Measurements from ENCODE around the gene ADSL. TPM values are rescaled to one million over a fixed set of nuclear protein-coding genes. Genes with fewer than 3 reads are reported as not detected.
A peak's percentile ranks its signal among the peaks of the same experiment; 100 is the strongest.

ADSL gene
- total and polyA plus RNA-seq, 9 of the 15 experiments (the other 6 are each of a cell fraction or from before 2014, with no cell fraction given) = 112 to 322 (median 146) TPM

DNA sequence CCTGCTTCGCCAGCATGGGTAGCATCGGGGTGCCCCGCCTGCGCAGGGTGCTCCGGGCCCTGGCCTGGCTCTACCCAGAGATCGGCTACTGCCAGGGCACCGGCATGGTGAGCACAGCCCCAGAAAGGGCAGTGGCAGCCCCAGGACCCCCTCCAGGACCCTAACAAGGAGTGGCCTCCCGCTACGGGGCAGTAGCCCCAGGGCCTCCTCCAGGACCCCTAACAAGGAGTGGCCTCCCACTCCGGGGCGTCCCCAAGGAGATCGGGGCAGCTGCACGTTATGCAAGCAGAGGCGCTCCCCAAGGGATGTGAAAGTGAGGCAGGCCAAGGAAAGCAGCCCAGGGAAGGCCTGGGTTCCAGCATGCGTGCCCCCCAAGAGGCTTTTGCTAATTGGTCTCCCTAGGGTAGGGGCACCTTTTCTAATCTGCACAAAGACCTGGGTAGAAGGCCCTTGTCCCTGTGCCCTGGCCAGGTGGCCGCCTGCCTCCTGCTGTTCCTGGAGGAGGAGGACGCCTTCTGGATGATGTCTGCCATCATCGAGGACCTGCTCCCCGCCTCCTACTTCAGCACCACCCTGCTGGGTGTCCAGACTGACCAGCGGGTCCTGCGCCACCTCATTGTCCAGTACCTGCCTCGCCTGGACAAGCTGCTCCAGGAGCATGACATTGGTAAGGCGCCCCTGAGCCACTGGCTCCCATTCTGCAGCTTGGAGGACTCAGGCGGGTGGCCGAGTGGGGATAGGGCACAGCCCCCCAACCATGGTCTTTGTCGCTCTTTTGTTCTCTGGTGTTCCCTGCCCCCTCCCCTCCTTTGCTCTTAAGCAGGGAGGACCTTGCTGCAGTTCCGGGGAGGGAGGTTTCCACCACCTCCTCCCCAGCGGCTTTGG, 59.1 kb downstream of the ADSL start:
- Histone ChIP-seq H4K20me1 (replicated peaks; ENCODE audit: control insufficient read depth, insufficient read depth, low read length) (no peaks in the 10 kb centered on the region), H3K79me2 (ENCODE audit: control insufficient read depth, insufficient read depth, low read length) (no peaks in the 10 kb centered on the region), H3K9me3 (replicated peaks; ENCODE audit: control insufficient read depth, insufficient read depth, low read depth, low read length) (no peaks in the 10 kb centered on the region), H3K27me3 (ENCODE audit: control insufficient read depth in 2 of 2, insufficient read depth in 2 of 2, low read length in 2 of 2) (no peaks in the 10 kb centered on the region), H2AFZ (ENCODE audit: low read depth, low read length) (no peak overlapping the region), H3K4me3 (no peak overlapping the region), H3K9ac (ENCODE audit: insufficient read depth in 1 of 2, low read depth in 2 of 2, low read length in 2 of 2) (no peak overlapping the region), H3K4me2 (ENCODE audit: insufficient read depth, low read length) (no peak overlapping the region), H3K9me1 (ENCODE audit: control insufficient read depth, insufficient read depth, low read length) (no peaks in the 10 kb centered on the region), H3K4me1 (replicated peaks in 1 of 2; ENCODE audit: control insufficient read depth in 2 of 2, insufficient read depth in 2 of 2, low read length in 2 of 2) (no peaks in the 10 kb centered on the region; a peak in 1 of 5 replicates), H3K27ac (ENCODE audit: extremely low read depth, low read depth, low read length) (no peak overlapping the region), H3K36me3 (ENCODE audit: control insufficient read depth, insufficient read depth, low read length) (peaks cover 81% of the 10 kb centered on the region)
- ATAC-seq (no peak), DNase-seq (ENCODE audit: extremely low read depth in 1 of 4, low spot score in 3 of 4) (no peak), FAIRE-seq (no peak)
- WGBS (ENCODE audit: insufficient coverage, low coverage, missing lambda C conversion rate) = 89% methylated on average over 10 of the region's 28 CpGs
- ChIA-PET POLR2A (interaction anchor here (0.6 to 0.8 kb wide), 3 partner anchors 10 to 1216 kb away, joined by 3 read pairs; no protein-coding TSS in a partner anchor), CTCF (ENCODE audit: low intra/inter-chr PET ratio) (no interaction called here)
- in situ Hi-C loops (cut with MboI) (no loop called here), intact Hi-C loops (cut with micrococcal nuclease) (no loop called here)
- no TSS peak for BruUV-seq (replicated peaks)
- TF ChIP-seq ZBTB12 (CRISPR knock-in tag; IDR thresholded peaks at IDR 0.05) (no peak), RBM14 (IDR thresholded peaks at IDR 0.05; ENCODE audit: borderline replicate concordance, insufficient read depth, low read depth, low read length) (no peak), TBP (optimal IDR thresholded peaks at IDR 0.05; ENCODE audit: low read depth, low read length) (no peak), POLR2G (IDR thresholded peaks at IDR 0.05; ENCODE audit: low read depth, low read length) (peak; percentile 36; the same call in 1 of the 2 replicates)
- TF ChIP-seq, protein P1, sequence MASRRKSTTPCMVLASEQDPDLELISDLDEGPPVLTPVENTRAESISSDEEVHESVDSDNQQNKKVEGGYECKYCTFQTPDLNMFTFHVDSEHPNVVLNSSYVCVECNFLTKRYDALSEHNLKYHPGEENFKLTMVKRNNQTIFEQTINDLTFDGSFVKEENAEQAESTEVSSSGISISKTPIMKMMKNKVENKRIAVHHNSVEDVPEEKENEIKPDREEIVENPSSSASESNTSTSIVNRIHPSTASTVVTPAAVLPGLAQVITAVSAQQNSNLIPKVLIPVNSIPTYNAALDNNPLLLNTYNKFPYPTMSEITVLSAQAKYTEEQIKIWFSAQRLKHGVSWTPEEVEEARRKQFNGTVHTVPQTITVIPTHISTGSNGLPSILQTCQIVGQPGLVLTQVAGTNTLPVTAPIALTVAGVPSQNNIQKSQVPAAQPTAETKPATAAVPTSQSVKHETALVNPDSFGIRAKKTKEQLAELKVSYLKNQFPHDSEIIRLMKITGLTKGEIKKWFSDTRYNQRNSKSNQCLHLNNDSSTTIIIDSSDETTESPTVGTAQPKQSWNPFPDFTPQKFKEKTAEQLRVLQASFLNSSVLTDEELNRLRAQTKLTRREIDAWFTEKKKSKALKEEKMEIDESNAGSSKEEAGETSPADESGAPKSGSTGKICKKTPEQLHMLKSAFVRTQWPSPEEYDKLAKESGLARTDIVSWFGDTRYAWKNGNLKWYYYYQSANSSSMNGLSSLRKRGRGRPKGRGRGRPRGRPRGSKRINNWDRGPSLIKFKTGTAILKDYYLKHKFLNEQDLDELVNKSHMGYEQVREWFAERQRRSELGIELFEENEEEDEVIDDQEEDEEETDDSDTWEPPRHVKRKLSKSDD (conservative IDR thresholded peaks at IDR 0.05; ENCODE audit: low read length) = no peak

Measured in K562 (cell line).